Activated B cell treated with CpG ODN at 0.5 μM for 24 hours (primary cell): ENCODE results near the gene RYR1. TPM values are rescaled to one million over a fixed set of nuclear protein-coding genes. Genes with fewer than 3 reads are reported as not detected.
"Not testable (repeated sequence)": the region's sequence is repeated elsewhere in the genome, so short reads cannot be mapped to it uniquely, and the experiment has no call there.

ENCODE experiments used
- ATAC-seq: fragments of 200-7000 bp; cut with Tn5 transposase; one replicate; pipeline ENCODE4 v1.10.0; 2021; ENCODE audit warnings: low read depth, mild to moderate bottlenecking, moderate library complexity
- CTCF ChIA-PET: fragments of 350-600 bp; sonication (Branson Sonifier 250); formaldehyde crosslinking; loops from one replicate; lab custom pipeline; 2021; ENCODE audit warnings: antibody characterized with exemption; lab: Charles Lee
- POLR2A ChIA-PET: fragments of 350-600 bp; sonication (Branson Sonifier 250); formaldehyde crosslinking; loops from one replicate; lab custom pipeline; 2021; ENCODE audit warnings: antibody characterized with exemption; lab: Charles Lee
- DNase-seq: peaks from one replicate; pipeline ENCODE4 v3.0.0; 2022
- H3K27ac Mint-ChIP-seq: one replicate; pipeline ENCODE4 v1.8.0; 2020; ENCODE audit warnings: mixed read lengths
- H3K27me3 Mint-ChIP-seq: one replicate; pipeline ENCODE4 v1.8.0; 2021; ENCODE audit warnings: mixed read lengths
- H3K36me3 Mint-ChIP-seq: one replicate; pipeline ENCODE4 v1.8.0; 2021; ENCODE audit warnings: low read depth, mixed read lengths
- H3K4me1 Mint-ChIP-seq: one replicate; pipeline ENCODE4 v1.8.0; 2021; ENCODE audit warnings: mixed read lengths
- H3K4me3 Mint-ChIP-seq: one replicate; pipeline ENCODE4 v1.8.0; 2020; ENCODE audit warnings: mild to moderate bottlenecking, mixed read lengths
- H3K9me3 Mint-ChIP-seq: one replicate; pipeline ENCODE4 v1.8.0; 2020; ENCODE audit warnings: mixed read lengths
- intact Hi-C: fragments of 100-400 bp; cut with micrococcal nuclease; formaldehyde crosslinking; loops from one replicate; pipeline ENCODE4 v1.15.1; 2024
- total RNA-seq: library from RNA; stranded (reverse); gene quantifications from 2 replicates; pipeline ENCODE4 v1.2.3, GENCODE V29; 2022
- TF ChIP-seq, protein P1 (sequence below): fragments of 200-600 bp; IDR thresholded peaks from one replicate; pipeline ENCODE4 v1.8.0; 2022; ENCODE audit warnings: antibody characterized with exemption, mild to moderate bottlenecking

RYR1 gene
- total RNA-seq, 1 donor from 2014 or later, result 4.1 TPM

DNA sequence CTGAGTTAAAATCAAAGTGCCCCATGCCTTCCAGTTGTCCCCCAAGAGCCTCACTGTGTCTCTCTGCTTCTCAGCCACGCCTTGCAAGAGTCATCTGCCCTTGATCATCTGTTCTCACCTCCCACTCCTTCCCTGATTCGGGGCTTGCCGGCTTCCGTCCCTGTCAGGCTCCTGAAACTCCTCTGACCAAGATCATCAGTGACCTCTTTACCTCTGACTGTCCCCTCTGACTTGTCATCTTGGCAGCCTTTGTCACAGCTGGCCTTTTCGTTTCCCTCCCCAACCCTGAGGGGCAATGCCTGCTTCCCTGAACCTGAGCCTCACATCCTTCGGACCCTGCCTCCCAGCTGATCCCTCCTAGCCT lies 117.9 kb downstream of the RYR1 start:
- Mint-ChIP-seq H3K27ac (no peak overlapping the region), H3K36me3 (no peaks in the 10 kb centered on the region), H3K4me3 (peak overlapping the region; percentile 29), H3K9me3 (no peaks in the 10 kb centered on the region), H3K27me3 (peaks cover 5% of the 10 kb centered on the region), H3K4me1 (peaks cover 33% of the 10 kb centered on the region)
- TF ChIP-seq, protein P1, sequence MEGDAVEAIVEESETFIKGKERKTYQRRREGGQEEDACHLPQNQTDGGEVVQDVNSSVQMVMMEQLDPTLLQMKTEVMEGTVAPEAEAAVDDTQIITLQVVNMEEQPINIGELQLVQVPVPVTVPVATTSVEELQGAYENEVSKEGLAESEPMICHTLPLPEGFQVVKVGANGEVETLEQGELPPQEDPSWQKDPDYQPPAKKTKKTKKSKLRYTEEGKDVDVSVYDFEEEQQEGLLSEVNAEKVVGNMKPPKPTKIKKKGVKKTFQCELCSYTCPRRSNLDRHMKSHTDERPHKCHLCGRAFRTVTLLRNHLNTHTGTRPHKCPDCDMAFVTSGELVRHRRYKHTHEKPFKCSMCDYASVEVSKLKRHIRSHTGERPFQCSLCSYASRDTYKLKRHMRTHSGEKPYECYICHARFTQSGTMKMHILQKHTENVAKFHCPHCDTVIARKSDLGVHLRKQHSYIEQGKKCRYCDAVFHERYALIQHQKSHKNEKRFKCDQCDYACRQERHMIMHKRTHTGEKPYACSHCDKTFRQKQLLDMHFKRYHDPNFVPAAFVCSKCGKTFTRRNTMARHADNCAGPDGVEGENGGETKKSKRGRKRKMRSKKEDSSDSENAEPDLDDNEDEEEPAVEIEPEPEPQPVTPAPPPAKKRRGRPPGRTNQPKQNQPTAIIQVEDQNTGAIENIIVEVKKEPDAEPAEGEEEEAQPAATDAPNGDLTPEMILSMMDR, result no peak
- DNase-seq (no peak), ATAC-seq (no peak)
- intact Hi-C loops, result loop anchor here (10.0 kb wide), 1 partner anchor 313 kb away; no protein-coding TSS in a partner anchor
- CTCF ChIA-PET, result interaction anchor here (1.2 kb wide), 1 partner anchor 83 kb away, joined by 3 read pairs; no protein-coding TSS in a partner anchor
- POLR2A ChIA-PET, result interaction anchor here (0.6 to 0.9 kb wide), 2 partner anchors 22 to 62 kb away, joined by 3 to 4 read pairs; no protein-coding TSS in a partner anchor

DNA sequence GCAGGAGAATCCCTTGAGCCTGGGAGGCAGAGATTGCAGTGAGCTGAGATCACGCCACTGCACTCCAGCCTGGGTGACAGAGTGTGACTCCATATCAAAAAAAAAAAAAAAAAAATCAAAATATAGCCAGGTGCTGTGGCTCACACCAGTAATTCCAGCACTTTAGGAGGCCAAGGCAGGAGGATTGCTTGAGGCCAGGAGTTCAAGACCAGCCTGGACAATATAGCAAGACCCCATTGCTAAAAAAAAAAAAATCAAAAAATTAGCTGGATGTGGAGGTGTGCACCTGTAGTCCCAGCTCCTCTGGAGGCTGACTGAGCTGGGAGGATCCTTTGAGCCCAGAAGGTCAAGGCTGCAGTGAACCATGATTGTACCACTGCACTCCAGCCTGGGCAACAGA lies 119.7 kb downstream of the RYR1 start:
- POLR2A ChIA-PET, result interaction anchor here (1.1 kb wide), 1 partner anchor 81 kb away, joined by 3 read pairs; no protein-coding TSS in a partner anchor
- H3K27me3 Mint-ChIP-seq, H3K4me3 Mint-ChIP-seq, H3K36me3 Mint-ChIP-seq, CTCF ChIA-PET, H3K27ac Mint-ChIP-seq, ATAC-seq, DNase-seq, H3K9me3 Mint-ChIP-seq: not testable (repeated sequence)
- intact Hi-C loops, result loop anchor here (10.0 kb wide), 1 partner anchor 312 kb away; no protein-coding TSS in a partner anchor
- peaks cover 32% of the 10 kb centered on the region for H3K4me1 Mint-ChIP-seq

DNA sequence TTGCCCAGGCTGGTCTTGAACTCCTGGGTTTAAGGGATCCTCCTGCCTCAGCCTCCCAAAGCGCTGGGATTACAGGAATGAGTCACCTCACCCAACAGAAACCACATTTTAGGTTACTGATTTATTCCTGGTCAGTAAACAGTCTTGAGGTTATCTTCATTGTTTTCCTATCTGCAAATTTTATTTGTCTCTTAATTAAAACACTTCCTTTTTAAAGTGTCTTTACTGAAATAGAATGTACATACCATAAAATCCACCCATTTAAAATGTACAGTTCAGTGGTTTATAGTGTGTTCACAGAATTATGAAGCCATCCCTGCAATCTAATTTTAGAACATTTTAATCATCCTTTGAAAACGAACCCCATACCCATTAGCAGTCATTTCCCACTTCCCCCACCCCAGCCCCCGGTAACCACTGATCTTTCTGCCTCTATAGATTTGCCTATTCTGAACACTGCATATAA lies 121.2 kb downstream of the RYR1 start:
- peaks cover 38% of the 10 kb centered on the region for H3K4me1 Mint-ChIP-seq
- peak overlapping the region; percentile 4 for H3K27ac Mint-ChIP-seq
- CTCF ChIA-PET, result no interaction called here
- intact Hi-C loops, result loop anchor here (5.0 to 10.0 kb wide), 2 partner anchors 133 to 310 kb away; no protein-coding TSS in a partner anchor
- H3K36me3 Mint-ChIP-seq, result no peaks in the 10 kb centered on the region
- no peak for ATAC-seq
- H3K4me3 Mint-ChIP-seq, result no peak overlapping the region
- POLR2A ChIA-PET, result interaction anchor here (0.7 to 3.5 kb wide), 2 partner anchors 38 to 64 kb away, joined by 5 to 38 read pairs; partner anchors contain the start of genes EIF3K and MAP4K1
- H3K9me3 Mint-ChIP-seq, result no peaks in the 10 kb centered on the region
- DNase-seq, result no peak
- H3K27me3 Mint-ChIP-seq, result peaks cover 5% of the 10 kb centered on the region
- TF ChIP-seq, protein P1, result no peak

DNA sequence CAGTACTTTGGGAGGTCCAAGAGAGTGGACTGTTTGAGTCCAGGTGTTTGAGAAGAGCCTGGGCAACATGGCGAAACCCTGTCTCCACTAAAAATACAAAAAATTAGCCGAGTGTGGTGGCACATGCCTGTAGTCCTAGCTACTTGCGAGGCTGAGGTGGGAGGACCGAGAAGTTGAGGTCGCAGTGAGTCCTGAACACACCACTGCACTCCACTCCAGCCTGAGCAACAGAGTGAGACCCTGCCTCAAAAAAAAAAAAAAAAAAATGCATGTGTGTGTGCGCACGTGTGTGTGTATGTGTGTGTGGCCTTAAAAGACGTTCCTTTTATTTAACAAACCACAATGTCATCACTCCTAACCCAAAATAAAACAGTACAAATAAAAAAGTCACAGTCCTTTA lies 121.7 kb downstream of the RYR1 start:
- H3K9me3 Mint-ChIP-seq, result no peaks in the 10 kb centered on the region
- intact Hi-C loops, result loop anchor here (5.0 to 10.0 kb wide), 2 partner anchors 132 to 310 kb away; no protein-coding TSS in a partner anchor
- CTCF ChIA-PET, result no interaction called here
- TF ChIP-seq, protein P1, result no peak
- no peaks in the 10 kb centered on the region for H3K36me3 Mint-ChIP-seq
- H3K4me3 Mint-ChIP-seq, result no peak overlapping the region
- peaks cover 43% of the 10 kb centered on the region for H3K4me1 Mint-ChIP-seq
- H3K27me3 Mint-ChIP-seq, result peaks cover 5% of the 10 kb centered on the region
- POLR2A ChIA-PET, result interaction anchor here (0.7 to 3.5 kb wide), 3 partner anchors 39 to 310 kb away, joined by 4 to 38 read pairs (median 5); partner anchors contain the start of genes EIF3K and MAP4K1
- ATAC-seq (no peak), DNase-seq (no peak)
- H3K27ac Mint-ChIP-seq, result peak overlapping the region; percentile 4

DNA sequence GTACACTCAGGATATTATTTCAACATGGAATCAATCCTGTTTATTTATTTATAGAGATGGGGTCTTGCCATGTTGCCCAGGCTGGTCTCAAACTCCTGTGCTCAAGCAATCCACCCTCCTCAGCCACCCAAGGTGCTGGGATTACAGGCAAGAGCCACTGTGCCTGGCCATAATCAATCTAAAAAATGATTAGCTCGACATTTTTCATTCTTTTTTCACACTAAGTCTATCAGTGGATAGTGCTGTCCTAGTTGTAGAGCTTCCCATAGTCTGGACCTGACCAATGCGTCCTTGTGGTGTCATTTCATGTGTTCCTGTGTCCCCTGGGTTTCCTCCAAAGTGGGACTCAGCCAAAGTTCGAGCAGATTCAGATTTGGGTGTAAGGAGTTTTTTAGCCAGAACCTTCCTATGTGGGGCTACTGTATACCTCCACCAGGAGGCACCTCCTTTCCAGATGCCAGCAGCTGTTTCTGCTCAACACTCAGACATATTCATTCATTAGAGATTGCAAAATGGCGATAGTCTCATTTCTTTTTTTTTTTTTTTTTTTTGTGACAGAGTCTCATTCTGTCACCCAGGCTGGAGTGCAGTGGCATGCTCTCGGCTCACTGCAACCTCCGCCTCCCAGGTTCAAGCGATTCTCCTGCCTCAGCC lies 123.2 kb downstream of the RYR1 start:
- Mint-ChIP-seq H3K36me3 (no peaks in the 10 kb centered on the region), H3K9me3 (no peaks in the 10 kb centered on the region), H3K27ac (peak overlapping the region; percentile 27), H3K27me3 (peaks cover under 1% of the 10 kb centered on the region), H3K4me1 (peaks cover 46% of the 10 kb centered on the region), H3K4me3 (no peak overlapping the region)
- TF ChIP-seq, protein P1, result no peak
- ChIA-PET POLR2A (interaction anchor here (0.5 to 3.5 kb wide), 7 partner anchors 9 to 1731 kb away, joined by 3 to 38 read pairs (median 6); partner anchors contain the start of genes EIF3K and MAP4K1), CTCF (interaction anchor here (1.7 to 2.5 kb wide), 2 partner anchors 61 to 78 kb away, joined by 11 to 12 read pairs; partner anchors contain the start of gene MAP4K1)
- ATAC-seq (no peak), DNase-seq (no peak)
- intact Hi-C loops, result loop anchor here (1.0 to 10.0 kb wide), 4 partner anchors 27 to 308 kb away; no protein-coding TSS in a partner anchor
